HCT116 (cell line): ENCODE measurements around the gene SLC25A1. TPM values are rescaled to one million over a fixed set of nuclear protein-coding genes. Genes with fewer than 3 reads are reported as not detected.

Experiments
- ATAC-seq: fragments of 200-7000 bp; cut with Tn5 transposase; 2 replicates; pipeline ENCODE4 v1.9.1; 2020; ENCODE audit warnings: mild to moderate bottlenecking, moderate library complexity
- BruUV-seq: library from RNA; stranded (reverse); fragments of 400-500 nt; replicated peaks from 2 replicates; lab custom pipeline; 2021; lab: Mats Ljungman, UMichigan
- CTCF ChIA-PET: fragments of 300-600 bp; sonication (Branson Sonifier 250); formaldehyde crosslinking; loops from one replicate; lab custom pipeline; 2021; ENCODE audit warnings: antibody characterized with exemption; lab: Charles Lee
- POLR2A ChIA-PET: fragments of 300-600, 350-600 bp; sonication (Branson Sonifier 250); formaldehyde crosslinking; loops from one replicate; lab custom pipeline; 2021; ENCODE audit warnings: antibody characterized with exemption; lab: Charles Lee
- RAD21 ChIA-PET, 2 experiments: fragments of 300-600 bp; sonication (Branson Sonifier 250); formaldehyde crosslinking; loops; one replicate each; lab custom pipeline; 2023; ENCODE audit warnings: low total read pairs in 2 of 2; ENCODE audit not compliant: uncharacterized antibody in 2 of 2, unreplicated experiment in 2 of 2, low non-redundant PET in 1 of 2; lab: Charles Lee
- DNase-seq: peaks from one replicate; pipeline ENCODE4 v3.0.0-alpha.2; 2010; ENCODE audit warnings: low read depth, low spot score
- H2AFZ ChIP-seq: fragments of 200-600 bp; shearing (Covaris generic), sonication (generic); 2 replicates; pipeline ENCODE4 v1.6.1; 2017; ENCODE audit warnings: low read depth, mixed run types, mixed read lengths, antibody characterized with exemption, low read length; ENCODE audit not compliant: poor library complexity, severe bottlenecking
- H3K27ac ChIP-seq: 2 replicates; pipeline ENCODE4 v1.5.1; 2012; ENCODE audit warnings: low read depth, low read length
- H3K27me3 ChIP-seq: fragments of 200-600 bp; sonication (generic); 2 replicates; pipeline ENCODE4 v1.6.1; 2016; ENCODE audit warnings: mixed run types, low read length, mixed read lengths; ENCODE audit not compliant: insufficient read depth
- H3K36me3 ChIP-seq, 2 experiments: fragments of 200-500 bp in 1 of 2; fragments of 200-600 bp in 1 of 2; sonication (Bioruptor generic) in 1 of 2; sonication (generic) in 1 of 2; 2 replicates each; pipeline versions ENCODE4 v1.5.1 to v1.6.1; 2014 to 2016; ENCODE audit warnings: low read length in 2 of 2, inconsistent platforms in 1 of 2, mixed read lengths in 1 of 2, mixed run types in 1 of 2; ENCODE audit not compliant: insufficient read depth in 2 of 2, control insufficient read depth in 1 of 2
- H3K4me1 ChIP-seq, 2 experiments: fragments of 200-600 bp in 1 of 2; sonication (generic) in 1 of 2; 2 replicates each; pipeline versions ENCODE4 v1.5.1 to v1.6.1; 2012 to 2017; ENCODE audit warnings: low read length in 2 of 2, inconsistent platforms in 1 of 2, mild to moderate bottlenecking in 1 of 2, mixed read lengths in 1 of 2, mixed run types in 1 of 2, moderate library complexity in 1 of 2; ENCODE audit not compliant: insufficient read depth in 2 of 2, control insufficient read depth in 1 of 2
- H3K4me2 ChIP-seq: fragments of 200-600 bp; sonication (generic); 2 replicates; pipeline ENCODE4 v1.6.1; 2017; ENCODE audit warnings: mixed run types, low read length, mixed read lengths
- H3K4me3 ChIP-seq, 2 experiments: fragments of 200-600 bp in 1 of 2; sonication (generic) in 1 of 2; replicated peaks in 1 of 2; 2 replicates each; pipeline ENCODE4 v1.5.1; 2011 to 2016; ENCODE audit warnings: low read length in 2 of 2, control low read depth in 1 of 2, low read depth in 1 of 2, mild to moderate bottlenecking in 1 of 2, mixed read lengths in 1 of 2, mixed run types in 1 of 2
- H3K79me2 ChIP-seq: fragments of 200-600 bp; sonication (generic); 2 replicates; pipeline ENCODE4 v1.6.1; 2017; ENCODE audit warnings: mild to moderate bottlenecking, mixed run types, low read length, moderate library complexity, mixed read lengths; ENCODE audit not compliant: insufficient read depth
- H3K9ac ChIP-seq: fragments of 200-600 bp; sonication (generic); 2 replicates; pipeline ENCODE4 v1.6.1; 2016; ENCODE audit warnings: low read length, mixed read lengths
- H3K9me2 ChIP-seq: fragments of 200-600 bp; sonication (generic), shearing (Covaris generic); 2 replicates; pipeline ENCODE4 v1.6.1; 2017; ENCODE audit warnings: mixed run types, mild to moderate bottlenecking, moderate library complexity; ENCODE audit not compliant: insufficient read depth
- H3K9me3 ChIP-seq, 2 experiments: fragments of 200-500 bp in 1 of 2; fragments of 200-600 bp in 1 of 2; sonication (Bioruptor generic) in 1 of 2; sonication (generic) in 1 of 2; 2 replicates each; pipeline ENCODE4 v1.6.1; 2014 to 2017; ENCODE audit warnings: low read length in 2 of 2, mixed read lengths in 2 of 2, inconsistent platforms in 1 of 2, low read depth in 1 of 2, mild to moderate bottlenecking in 1 of 2, mixed run types in 1 of 2, moderate library complexity in 1 of 2; ENCODE audit not compliant: control insufficient read depth in 1 of 2, insufficient read depth in 1 of 2
- H4K20me1 ChIP-seq: fragments of 200-600 bp; sonication (generic), shearing (Covaris generic); 2 replicates; pipeline ENCODE4 v1.6.1; 2017; ENCODE audit warnings: mixed run types, mild to moderate bottlenecking, moderate library complexity; ENCODE audit not compliant: insufficient read depth
- CBX3 ChIP-seq: IDR thresholded peaks from 2 replicates; pipeline ENCODE4 v1.6.1; 2012; ENCODE audit warnings: low read depth
- CEBPB ChIP-seq: IDR thresholded peaks from 2 replicates; pipeline ENCODE4 v1.6.1; 2012; ENCODE audit warnings: low read depth
- CTCF ChIP-seq, 3 experiments: fragments of 200-600 bp in 1 of 3; sonication (generic) in 1 of 3; IDR thresholded peaks in 2 of 3; conservative IDR thresholded peaks in 1 of 3; 2 replicates each; pipeline ENCODE4 v1.5.1; 2012 to 2017; ENCODE audit warnings: low read depth in 2 of 3, low read length in 2 of 3, antibody characterized with exemption in 1 of 3, borderline replicate concordance in 1 of 3, control low read depth in 1 of 3, mild to moderate bottlenecking in 1 of 3, mixed read lengths in 1 of 3, mixed run types in 1 of 3, moderate library complexity in 1 of 3; ENCODE audit not compliant: insufficient read depth in 1 of 3
- EGR1 ChIP-seq: IDR thresholded peaks from 2 replicates; pipeline ENCODE4 v1.6.1; 2012; ENCODE audit warnings: low read depth
- ELF1 ChIP-seq: IDR thresholded peaks from 2 replicates; pipeline ENCODE4 v1.6.1; 2012; ENCODE audit warnings: low read depth, borderline replicate concordance
- EZH2 ChIP-seq: fragments of 200-600 bp; sonication (generic); IDR thresholded peaks from 2 replicates; pipeline ENCODE4 v1.6.1; 2017; ENCODE audit warnings: antibody characterized with exemption, mixed run types
- EZH2phosphoT487 ChIP-seq: fragments of 200-600 bp; IDR thresholded peaks from 2 replicates; pipeline ENCODE4 v1.6.1; 2018; ENCODE audit warnings: antibody characterized with exemption, borderline replicate concordance
- FOSL1 ChIP-seq: IDR thresholded peaks from 2 replicates; pipeline ENCODE4 v1.6.1; 2012; ENCODE audit warnings: low read depth
- JUND ChIP-seq: IDR thresholded peaks from 2 replicates; pipeline ENCODE4 v1.6.1; 2012
- MAX ChIP-seq: IDR thresholded peaks from 2 replicates; pipeline ENCODE4 v1.6.1; 2012
- POLR2A ChIP-seq: IDR thresholded peaks from 2 replicates; pipeline ENCODE4 v1.7.0; 2011; ENCODE audit warnings: borderline replicate concordance; ENCODE audit not compliant: insufficient read depth, insufficient read length; ENCODE audit errors: extremely low read depth
- POLR2AphosphoS5 ChIP-seq: IDR thresholded peaks from 2 replicates; pipeline ENCODE4 v1.6.1; 2011; ENCODE audit warnings: mild to moderate bottlenecking, low read depth, low read length, moderate library complexity
- RAD21 ChIP-seq: IDR thresholded peaks from 2 replicates; pipeline ENCODE4 v1.6.1; 2012; ENCODE audit warnings: low read depth, mild to moderate bottlenecking
- SIN3A ChIP-seq: IDR thresholded peaks from 2 replicates; pipeline ENCODE4 v1.6.1; 2012; ENCODE audit warnings: low read depth
- SP1 ChIP-seq: IDR thresholded peaks from 2 replicates; pipeline ENCODE4 v1.6.1; 2012; ENCODE audit warnings: low read depth
- SRF ChIP-seq: IDR thresholded peaks from 2 replicates; pipeline ENCODE4 v1.6.1; 2012; ENCODE audit warnings: low read depth
- TCF7L2 ChIP-seq: IDR thresholded peaks from 2 replicates; pipeline ENCODE4 v1.7.0; 2011; ENCODE audit warnings: borderline replicate concordance, inconsistent platforms; ENCODE audit not compliant: insufficient read depth, insufficient read length; ENCODE audit errors: extremely low read depth
- ZBTB33 ChIP-seq: IDR thresholded peaks from 2 replicates; pipeline ENCODE4 v1.6.1; 2011; ENCODE audit warnings: mild to moderate bottlenecking, low read length, moderate library complexity; ENCODE audit not compliant: insufficient replicate concordance; ENCODE audit errors: extremely low read depth
- ZFX ChIP-seq: fragments of 450-650 bp; IDR thresholded peaks from 2 replicates; pipeline ENCODE4 v1.6.1; 2017
- intact Hi-C: fragments of 100-400 bp; cut with micrococcal nuclease; formaldehyde crosslinking; loops from 2 replicates; pipeline ENCODE4 v1.10.0; 2022
- total RNA-seq: library from RNA; stranded (reverse); gene quantifications from one replicate; pipeline ENCODE4 v1.2.1, GENCODE V29; 2021; ENCODE audit not compliant: unreplicated experiment

SLC25A1 gene
- total RNA-seq, 1 experiment from 2014 or later: 146 TPM

GRCh38 chr22:19197997-19198865, 19.7 kb upstream of the SLC25A1 start:
- BruUV-seq: no TSS peak
- Histone ChIP-seq H2AFZ (no peak overlapping the region), H3K9ac (no peak overlapping the region), H4K20me1 (no peaks in the 10 kb centered on the region), H3K4me2 (no peak overlapping the region), H3K36me3 (no peaks in the 10 kb centered on the region), H3K4me1 (no peaks in the 10 kb centered on the region), H3K27me3 (no peaks in the 10 kb centered on the region), H3K9me3 (no peaks in the 10 kb centered on the region), H3K4me3 (no peak overlapping the region), H3K9me2 (no peaks in the 10 kb centered on the region), H3K27ac (no peak overlapping the region), H3K79me2 (no peaks in the 10 kb centered on the region)
- intact Hi-C loops: no loop called here
- ATAC-seq (no peak), DNase-seq (no peak)
- ChIA-PET RAD21 (no interaction called here), CTCF (no interaction called here), POLR2A (no interaction called here)
- TF ChIP-seq CTCF (IDR thresholded peaks at IDR 0.05 in 2 of 3, conservative IDR thresholded peaks at IDR 0.05 in 1 of 3; ENCODE audit: borderline replicate concordance in 1 of 3, insufficient read depth in 1 of 3, low read depth in 2 of 3, low read length in 2 of 3) (no peak), RAD21 (no peak), EGR1 (no peak), EZH2 (no peak), SP1 (no peak), ELF1 (no peak), SIN3A (no peak), MAX (no peak), POLR2A (no peak), JUND (no peak), ZBTB33 (no peak), CBX3 (no peak), EZH2phosphoT487 (no peak), TCF7L2 (no peak), ZFX (no peak), SRF (no peak), CEBPB (no peak), FOSL1 (no peak), POLR2AphosphoS5 (no peak)
